Thyroid gland (tissue), 4 donors: ENCODE results near the gene PLAAT3.

Experiments
- POLR2A ChIP-seq, 2 donors: fragments of 450-650 bp; IDR thresholded peaks; one replicate each; pipeline ENCODE4 v1.6.1; 2017; ENCODE audit warnings: antibody characterized with exemption in 2 of 2, mild to moderate bottlenecking in 2 of 2, moderate library complexity in 1 of 2
- TF ChIP-seq, protein P1 (sequence below), 6 experiments: fragments of 200-600 bp in 3 of 6; fragments of 450-650 bp in 3 of 6; sonication (generic) in 3 of 6; IDR thresholded peaks; one replicate each; pipeline ENCODE4 v1.5.1; 2016 to 2019; ENCODE audit warnings: antibody characterized with exemption in 6 of 6, mild to moderate bottlenecking in 2 of 6, inconsistent platforms in 1 of 6, moderate library complexity in 1 of 6

- TF ChIP-seq, protein P1, sequence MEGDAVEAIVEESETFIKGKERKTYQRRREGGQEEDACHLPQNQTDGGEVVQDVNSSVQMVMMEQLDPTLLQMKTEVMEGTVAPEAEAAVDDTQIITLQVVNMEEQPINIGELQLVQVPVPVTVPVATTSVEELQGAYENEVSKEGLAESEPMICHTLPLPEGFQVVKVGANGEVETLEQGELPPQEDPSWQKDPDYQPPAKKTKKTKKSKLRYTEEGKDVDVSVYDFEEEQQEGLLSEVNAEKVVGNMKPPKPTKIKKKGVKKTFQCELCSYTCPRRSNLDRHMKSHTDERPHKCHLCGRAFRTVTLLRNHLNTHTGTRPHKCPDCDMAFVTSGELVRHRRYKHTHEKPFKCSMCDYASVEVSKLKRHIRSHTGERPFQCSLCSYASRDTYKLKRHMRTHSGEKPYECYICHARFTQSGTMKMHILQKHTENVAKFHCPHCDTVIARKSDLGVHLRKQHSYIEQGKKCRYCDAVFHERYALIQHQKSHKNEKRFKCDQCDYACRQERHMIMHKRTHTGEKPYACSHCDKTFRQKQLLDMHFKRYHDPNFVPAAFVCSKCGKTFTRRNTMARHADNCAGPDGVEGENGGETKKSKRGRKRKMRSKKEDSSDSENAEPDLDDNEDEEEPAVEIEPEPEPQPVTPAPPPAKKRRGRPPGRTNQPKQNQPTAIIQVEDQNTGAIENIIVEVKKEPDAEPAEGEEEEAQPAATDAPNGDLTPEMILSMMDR (IDR thresholded peaks at IDR 0.05), result no peak
- TF ChIP-seq POLR2A (IDR thresholded peaks at IDR 0.05), result no peak
Observed at GRCh38 chr11:63611395-63611747, 2.9 kb downstream of the PLAAT3 start.
